ENCODE measurements around the gene ATAD3A.

ATAD3A gene

DNA sequence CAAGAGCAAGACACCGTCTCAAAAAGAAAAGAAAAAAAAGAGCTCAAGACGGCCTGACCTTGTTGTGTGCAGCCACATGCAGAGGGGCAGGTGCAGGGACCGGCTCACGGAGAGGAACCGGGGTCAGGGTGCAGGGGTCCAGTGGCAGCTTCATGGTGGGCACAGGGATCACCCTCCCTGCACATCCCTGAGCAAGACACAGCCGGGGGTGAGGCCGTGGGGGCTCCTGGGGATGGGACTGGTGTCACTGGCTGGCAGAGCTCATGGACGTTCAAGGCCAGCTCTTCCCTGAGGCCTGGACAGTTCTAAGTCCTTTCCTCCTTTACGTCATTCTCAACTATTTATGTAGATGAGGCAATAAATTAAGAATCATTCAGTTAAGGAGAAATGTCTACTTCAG, 35.0 kb downstream of the ATAD3A start:
- Histone ChIP-seq H3K27me3 (ENCODE audit: control insufficient read depth, low read length) (no peaks in the 10 kb centered on the region), H3K4me1 (ENCODE audit: control insufficient read depth, low read length) (no peaks in the 10 kb centered on the region), H3F3A (ENCODE audit: control insufficient read depth, insufficient read depth) (no peaks in the 10 kb centered on the region), H3K4me2 (ENCODE audit: low read length) (no peak overlapping the region), H4K20me1 (ENCODE audit: control insufficient read depth, insufficient read depth, low read depth, low read length) (no peaks in the 10 kb centered on the region; the same call in 1 of the 2 replicates), H3K9me3 (ENCODE audit: control insufficient read depth, insufficient read depth, low read length) (no peaks in the 10 kb centered on the region), H3K4me3 (ENCODE audit: low read length) (no peak overlapping the region), H3K27ac (ENCODE audit: low read depth, low read length) (no peak overlapping the region), H3K79me2 (ENCODE audit: control insufficient read depth, low read length) (peaks cover 22% of the 10 kb centered on the region), H3K36me3 (ENCODE audit: control insufficient read depth, low read length) (peaks cover 23% of the 10 kb centered on the region), H3K9me2 (replicated peaks; ENCODE audit: control insufficient read depth, low read length) (no peaks in the 10 kb centered on the region)
- TF ChIP-seq, protein P1, sequence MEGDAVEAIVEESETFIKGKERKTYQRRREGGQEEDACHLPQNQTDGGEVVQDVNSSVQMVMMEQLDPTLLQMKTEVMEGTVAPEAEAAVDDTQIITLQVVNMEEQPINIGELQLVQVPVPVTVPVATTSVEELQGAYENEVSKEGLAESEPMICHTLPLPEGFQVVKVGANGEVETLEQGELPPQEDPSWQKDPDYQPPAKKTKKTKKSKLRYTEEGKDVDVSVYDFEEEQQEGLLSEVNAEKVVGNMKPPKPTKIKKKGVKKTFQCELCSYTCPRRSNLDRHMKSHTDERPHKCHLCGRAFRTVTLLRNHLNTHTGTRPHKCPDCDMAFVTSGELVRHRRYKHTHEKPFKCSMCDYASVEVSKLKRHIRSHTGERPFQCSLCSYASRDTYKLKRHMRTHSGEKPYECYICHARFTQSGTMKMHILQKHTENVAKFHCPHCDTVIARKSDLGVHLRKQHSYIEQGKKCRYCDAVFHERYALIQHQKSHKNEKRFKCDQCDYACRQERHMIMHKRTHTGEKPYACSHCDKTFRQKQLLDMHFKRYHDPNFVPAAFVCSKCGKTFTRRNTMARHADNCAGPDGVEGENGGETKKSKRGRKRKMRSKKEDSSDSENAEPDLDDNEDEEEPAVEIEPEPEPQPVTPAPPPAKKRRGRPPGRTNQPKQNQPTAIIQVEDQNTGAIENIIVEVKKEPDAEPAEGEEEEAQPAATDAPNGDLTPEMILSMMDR (IDR thresholded peaks at IDR 0.05; ENCODE audit: low read depth, low read length, poor library complexity, severe bottlenecking): no peak
- TF ChIP-seq EZH2phosphoT487 (IDR thresholded peaks at IDR 0.05; ENCODE audit: borderline replicate concordance, low read length): no peak

DNA sequence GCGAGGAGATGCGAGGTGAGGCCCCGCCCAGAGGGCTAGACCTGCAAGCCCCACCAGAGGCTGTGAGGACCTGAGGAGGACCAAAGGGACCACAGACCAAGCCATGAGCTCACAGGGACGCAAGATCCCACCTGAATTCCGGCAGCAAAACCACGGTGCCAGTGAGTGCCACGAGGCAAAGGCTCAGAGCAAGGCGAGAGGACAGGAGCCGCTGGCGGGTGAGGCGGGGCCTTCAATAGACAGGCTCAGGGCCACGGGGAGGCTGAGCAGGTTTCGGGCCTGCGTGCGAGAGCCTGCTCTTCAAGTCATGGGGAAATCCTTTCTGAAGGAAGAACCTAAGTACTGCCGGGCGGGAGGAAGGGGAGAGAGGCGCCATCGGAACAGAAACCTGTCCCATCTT, 35.5 kb downstream of the ATAD3A start:
- Histone ChIP-seq H3K27me3 (ENCODE audit: control insufficient read depth, low read length) (no peaks in the 10 kb centered on the region), H3K27ac (ENCODE audit: low read depth, low read length) (no peak overlapping the region), H4K20me1 (ENCODE audit: control insufficient read depth, insufficient read depth, low read depth, low read length) (no peaks in the 10 kb centered on the region; the same call in 1 of the 2 replicates), H3K4me1 (ENCODE audit: control insufficient read depth, low read length) (no peaks in the 10 kb centered on the region), H3K4me3 (ENCODE audit: low read length) (no peak overlapping the region), H3F3A (ENCODE audit: control insufficient read depth, insufficient read depth) (no peaks in the 10 kb centered on the region), H3K9me2 (replicated peaks; ENCODE audit: control insufficient read depth, low read length) (no peaks in the 10 kb centered on the region), H3K36me3 (ENCODE audit: control insufficient read depth, low read length) (peaks cover 22% of the 10 kb centered on the region), H3K79me2 (ENCODE audit: control insufficient read depth, low read length) (peaks cover 26% of the 10 kb centered on the region), H3K9me3 (ENCODE audit: control insufficient read depth, insufficient read depth, low read length) (no peaks in the 10 kb centered on the region), H3K4me2 (ENCODE audit: low read length) (no peak overlapping the region)
- TF ChIP-seq, protein P1 (IDR thresholded peaks at IDR 0.05; ENCODE audit: low read depth, low read length, poor library complexity, severe bottlenecking): no peak
- TF ChIP-seq EZH2phosphoT487 (IDR thresholded peaks at IDR 0.05; ENCODE audit: borderline replicate concordance, low read length): no peak

DNA sequence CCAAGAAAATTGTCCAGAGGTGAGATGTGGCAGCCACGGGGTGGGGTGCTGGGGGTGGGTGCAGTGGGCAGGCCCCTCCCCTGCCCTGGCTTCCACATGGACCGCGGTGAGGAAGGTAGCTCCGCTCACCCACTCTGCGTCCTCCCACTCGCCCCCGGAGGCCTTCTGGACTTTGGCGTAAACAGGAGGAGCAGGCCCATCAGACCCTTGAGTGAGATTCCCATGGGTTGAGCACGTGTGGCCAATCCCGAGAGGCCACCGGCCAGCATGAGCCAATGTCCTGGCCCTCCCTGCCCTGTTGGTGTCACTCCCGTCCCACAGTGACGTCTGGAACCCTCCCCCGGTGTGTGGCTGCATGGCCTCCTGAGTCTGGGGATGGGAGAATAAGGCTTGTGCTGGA, 36.6 kb downstream of the ATAD3A start:
- no peaks in the 10 kb centered on the region for H3K9me3 ChIP-seq (ENCODE audit: control insufficient read depth, insufficient read depth, low read length)
- H4K20me1 ChIP-seq (ENCODE audit: control insufficient read depth, insufficient read depth, low read depth, low read length): no peaks in the 10 kb centered on the region; the same call in 1 of the 2 replicates
- peaks cover 16% of the 10 kb centered on the region for H3K36me3 ChIP-seq (ENCODE audit: control insufficient read depth, low read length)

More for the DNA sequence above, 36.6 kb downstream of the ATAD3A start:
- Histone ChIP-seq H3K79me2 (ENCODE audit: control insufficient read depth, low read length) (peaks cover 26% of the 10 kb centered on the region), H3K4me3 (ENCODE audit: low read length) (no peak overlapping the region), H3K27ac (ENCODE audit: low read depth, low read length) (no peak overlapping the region), H3K9me2 (replicated peaks; ENCODE audit: control insufficient read depth, low read length) (no peaks in the 10 kb centered on the region), H3K27me3 (ENCODE audit: control insufficient read depth, low read length) (no peaks in the 10 kb centered on the region), H3K4me2 (ENCODE audit: low read length) (no peak overlapping the region), H3F3A (ENCODE audit: control insufficient read depth, insufficient read depth) (no peaks in the 10 kb centered on the region), H3K4me1 (ENCODE audit: control insufficient read depth, low read length) (no peaks in the 10 kb centered on the region)
- TF ChIP-seq, protein P1 (IDR thresholded peaks at IDR 0.05; ENCODE audit: low read depth, low read length, poor library complexity, severe bottlenecking): no peak
- no peak for TF ChIP-seq EZH2phosphoT487 (IDR thresholded peaks at IDR 0.05; ENCODE audit: borderline replicate concordance, low read length)
